Measurements from ENCODE around the gene ZNF816.
"Not testable (repeated sequence)": the region's sequence is repeated elsewhere in the genome, so short reads cannot be mapped to it uniquely, and the experiment has no call there.

ZNF816 gene

DNA sequence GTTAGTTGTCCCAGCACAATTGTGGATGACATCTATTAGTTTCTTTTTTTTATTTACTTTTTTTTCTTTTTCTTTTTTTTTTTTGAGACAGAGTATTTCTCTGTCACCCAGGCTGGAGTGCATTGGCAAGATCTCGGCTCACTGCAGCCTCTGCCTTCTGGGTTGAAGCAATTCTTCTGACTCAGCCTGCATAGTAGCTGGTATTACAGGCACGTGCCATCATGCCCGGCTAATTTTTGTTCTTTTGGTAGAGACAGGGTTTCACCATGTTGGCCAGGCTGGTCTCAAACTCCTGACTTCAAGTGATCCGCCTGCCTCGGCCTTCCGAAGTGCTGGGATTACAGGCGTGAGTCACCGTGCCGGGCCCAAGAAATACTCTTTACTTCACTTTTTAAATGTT, 38.0 kb downstream of the ZNF816 start:
- not testable (repeated sequence) for DNase-seq (ENCODE audit: low read depth)

DNA sequence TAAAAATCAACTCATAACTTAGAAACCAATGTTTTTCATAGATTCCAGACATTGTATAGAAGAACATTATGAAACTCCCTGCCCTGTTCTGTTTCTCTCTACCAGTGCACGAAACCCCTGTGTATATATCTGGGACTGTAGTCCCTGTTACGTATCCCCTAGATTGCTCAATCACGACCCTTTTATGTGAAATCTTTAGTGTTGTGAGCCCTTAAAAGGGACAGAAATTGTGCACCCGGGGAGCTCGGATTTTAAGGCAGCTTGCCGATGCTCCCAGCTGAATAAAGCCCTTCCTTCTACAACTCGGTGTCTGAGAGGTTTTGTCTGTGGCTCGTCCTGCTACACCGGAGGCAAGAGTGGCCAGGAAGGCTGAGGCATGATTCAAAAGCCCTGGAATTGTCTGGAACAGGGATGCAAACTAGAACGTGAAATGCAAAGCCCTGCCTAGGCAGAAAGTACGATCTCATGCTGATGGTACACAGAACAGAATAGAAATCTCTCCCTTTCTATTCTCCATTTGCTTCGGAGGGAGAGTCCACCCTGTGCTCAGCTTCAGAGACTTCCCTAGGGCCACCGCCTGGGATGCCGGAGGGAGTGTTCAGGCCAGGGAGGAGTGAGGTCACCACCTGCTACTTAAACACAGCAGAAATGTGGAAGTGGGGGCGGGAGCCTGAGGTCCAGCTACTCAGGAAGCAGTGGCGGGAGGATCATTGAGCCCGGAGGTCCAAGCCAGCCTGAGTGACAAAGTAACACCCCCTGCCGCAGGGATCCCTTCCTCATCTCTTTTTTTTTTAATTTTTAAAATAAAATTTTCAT, 38.7 kb downstream of the ZNF816 start:
- no peak for DNase-seq (ENCODE audit: low read depth)

DNA sequence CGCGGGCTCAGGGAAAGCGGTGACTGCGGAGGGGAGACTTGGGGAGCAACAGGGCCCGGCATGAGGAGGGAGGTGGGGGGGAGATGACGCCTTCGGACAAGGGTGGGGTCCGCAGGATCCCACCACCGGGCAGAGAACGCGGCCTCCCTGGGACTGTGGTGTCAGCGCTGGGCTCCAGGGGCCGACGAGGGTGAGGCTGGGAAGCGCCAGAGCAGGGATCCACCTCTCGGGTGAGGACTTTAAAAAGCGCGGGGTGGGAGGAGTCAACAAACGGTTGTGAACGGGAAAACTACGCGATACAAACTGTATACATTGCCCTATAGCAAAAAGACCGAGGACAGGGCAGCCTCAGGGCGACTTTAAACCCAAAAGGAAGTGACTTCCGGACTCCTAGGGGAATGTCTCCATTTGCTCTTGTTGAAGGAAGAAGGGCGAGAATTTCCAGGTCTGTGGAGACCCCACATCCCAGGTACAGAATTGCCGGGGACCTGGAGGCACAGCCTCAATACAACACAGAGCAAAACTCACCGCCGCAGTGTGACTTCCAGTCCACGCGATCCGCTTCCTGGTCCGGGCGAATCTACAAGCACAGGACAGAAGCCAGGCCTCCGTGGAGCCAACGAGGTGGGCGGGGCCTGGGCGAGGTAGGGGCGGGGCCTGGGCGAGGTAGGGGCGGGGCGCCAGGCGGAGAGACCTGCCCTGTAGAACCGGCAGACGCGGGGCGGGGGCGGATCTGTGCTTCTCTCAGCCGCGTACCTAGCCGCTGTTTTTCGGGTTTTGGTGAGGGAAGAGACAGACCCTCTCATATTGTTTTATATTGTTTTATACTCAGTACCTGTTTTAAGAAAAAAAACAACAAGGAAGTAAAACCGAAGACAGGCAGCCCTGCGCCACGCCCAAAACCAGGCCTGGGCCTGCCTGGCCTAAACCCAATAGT, 39.6 kb downstream of the ZNF816 start, which contains the start of gene ZNF888:
TSS of gene ZNF888 (minus strand) at position 588 of the 937 bp plus-strand sequence. CDS start 5,555 bp downstream, outside the sequence.
- peak; percentile 78 for DNase-seq (ENCODE audit: low read depth)

DNA sequence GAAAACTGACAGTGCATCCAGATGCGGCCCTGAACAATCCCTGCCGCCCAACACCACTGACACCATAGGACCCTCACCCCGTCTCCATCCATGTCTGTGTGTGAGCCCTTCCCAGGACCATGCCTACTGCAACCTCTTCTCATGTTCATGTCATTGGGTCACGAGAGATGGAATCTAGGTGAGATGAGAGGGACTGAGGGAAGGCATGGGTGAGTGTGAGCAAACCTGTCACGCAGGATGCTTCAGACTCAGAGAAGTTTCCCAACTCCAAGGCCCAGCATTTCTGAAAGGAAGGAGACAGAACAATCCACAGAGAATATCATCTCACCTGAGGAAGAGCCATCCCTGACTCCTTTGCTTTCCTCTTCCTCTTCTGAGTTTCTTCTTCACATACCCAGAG, 45.1 kb downstream of the ZNF816 start:
- no peak for DNase-seq (ENCODE audit: low read depth)

DNA sequence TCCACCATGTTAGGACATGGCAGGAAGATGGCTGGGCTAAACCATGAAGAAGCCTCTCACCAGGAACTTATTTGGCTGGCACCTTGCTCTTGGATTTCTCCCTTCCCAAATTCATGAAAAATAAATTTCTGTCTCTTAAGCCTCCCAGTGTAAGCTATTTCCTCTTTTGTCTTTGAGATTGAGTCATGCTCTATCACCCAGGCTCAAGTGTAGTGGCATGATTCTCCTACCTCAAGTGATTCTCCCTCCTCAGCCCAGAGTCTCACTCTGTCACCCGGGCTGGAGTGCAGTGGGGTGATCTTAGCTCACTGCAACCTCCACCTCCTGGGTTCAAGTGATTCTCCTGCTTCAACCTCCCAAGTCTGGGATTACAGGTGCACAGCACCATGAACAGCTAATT, 52.0 kb downstream of the ZNF816 start:
- no peak for DNase-seq (ENCODE audit: low read depth)

DNA sequence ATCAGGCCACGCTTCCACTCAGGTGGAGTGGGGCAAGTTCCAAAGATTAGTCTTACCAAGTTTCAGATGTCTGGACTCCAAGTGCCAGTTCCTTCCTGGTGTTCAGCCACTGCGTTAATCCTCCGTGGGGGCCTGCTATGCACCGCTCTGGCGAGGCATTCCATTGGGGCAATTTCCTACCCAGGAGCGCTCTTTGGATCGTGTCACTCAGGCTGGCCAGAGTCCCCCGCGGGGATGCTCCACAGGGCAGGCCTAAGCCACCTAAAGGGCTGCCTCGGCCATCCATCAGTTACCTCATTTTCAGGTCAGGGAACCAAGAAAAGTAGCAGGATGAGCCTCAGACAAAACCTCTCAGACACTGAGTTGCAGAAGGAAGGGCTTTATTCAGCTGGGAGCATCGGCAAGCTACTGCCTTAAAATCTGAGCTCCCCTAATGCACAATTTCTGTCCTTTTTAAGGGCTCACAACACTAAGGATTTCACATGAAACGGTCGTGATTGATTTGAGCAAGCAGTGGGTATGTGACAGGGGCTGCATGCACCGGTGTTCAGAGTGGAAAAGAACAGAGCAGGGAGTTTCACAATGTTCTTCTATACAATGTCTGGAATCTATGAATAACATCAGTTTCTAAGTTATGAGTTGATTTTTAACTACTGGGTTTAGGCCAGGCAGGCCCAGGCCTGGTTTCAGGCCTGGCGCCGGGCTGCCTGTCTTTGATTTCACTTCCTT, 58.5 kb downstream of the ZNF816 start:
- DNase-seq (ENCODE audit: low read depth) = not testable (repeated sequence)

DNA sequence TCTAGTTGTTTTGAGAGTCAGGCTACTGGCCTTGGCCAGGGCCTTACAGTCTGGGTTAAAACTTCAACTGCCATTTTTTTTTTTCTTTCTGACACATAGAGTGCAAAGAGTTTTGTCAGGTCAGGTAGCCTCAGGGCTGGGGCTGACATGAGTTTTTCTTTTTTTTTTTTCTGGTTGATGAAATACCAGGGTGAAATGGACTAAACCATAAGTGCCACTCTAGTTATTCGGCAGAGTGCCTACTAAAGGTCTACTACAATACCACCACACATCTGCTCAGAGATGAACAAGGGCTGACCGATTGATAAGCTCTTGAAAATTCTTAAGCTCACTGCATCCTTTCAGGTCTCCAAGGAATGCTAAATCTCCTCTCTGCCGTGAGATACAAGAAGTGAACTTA, 60.8 kb downstream of the ZNF816 start:
- DNase-seq (ENCODE audit: low read depth) = no peak

Measured in activated T-helper 9 cell treated with anti-CD3 and anti-CD28 coated beads, Interleukin-2, amount 50 U/mL, for 16 hours (primary cell).